Endothelial cell of umbilical vein (primary cell): ENCODE results near the gene ADCYAP1. TPM values are rescaled to one million over a fixed set of nuclear protein-coding genes. Genes with fewer than 3 reads are reported as not detected.

Experiments
- BruUV-seq: library from RNA; stranded (reverse); fragments of 400-500 nt; replicated peaks from 2 replicates; lab custom pipeline; 2021; lab: Mats Ljungman, UMichigan
- CTCF ChIA-PET: fragments of 300-600, 350-600 bp; sonication (Branson Sonifier 250); formaldehyde crosslinking; loops from one replicate; lab custom pipeline; 2021; ENCODE audit warnings: antibody characterized with exemption, inconsistent platforms; lab: Charles Lee
- POLR2A ChIA-PET: fragments of 300-600, 350-600 bp; sonication (Branson Sonifier 250); formaldehyde crosslinking; loops from one replicate; lab custom pipeline; 2021; ENCODE audit warnings: antibody characterized with exemption, inconsistent platforms; lab: Charles Lee
- DNase-seq: peaks from one replicate; pipeline ENCODE4 v3.0.0-alpha.2; 2011; ENCODE audit warnings: low read depth, low spot score
- FAIRE-seq: peaks from 2 replicates; lab custom pipeline; 2011; peaks lifted over from hg19 to GRCh38; lab: Jason Lieb, UNC
- H2AFZ ChIP-seq: 2 replicates; pipeline ENCODE4 v1.6.0; 2012; ENCODE audit warnings: low read depth, low read length, control low read depth, inconsistent platforms
- H3K27ac ChIP-seq: 2 replicates; pipeline ENCODE4 v1.5.1; 2011; ENCODE audit warnings: low read depth, mild to moderate bottlenecking, control low read depth, low read length, moderate library complexity; ENCODE audit not compliant: insufficient read depth
- H3K27me3 ChIP-seq, 2 experiments: 2 replicates each; pipeline versions ENCODE4 v1.6.0 to v1.6.1; 2011; ENCODE audit warnings: low read length in 2 of 2, mixed read lengths in 1 of 2; ENCODE audit not compliant: control insufficient read depth in 2 of 2, insufficient read depth in 2 of 2
- H3K36me3 ChIP-seq, 2 experiments: 2 replicates in 1 of 2; 3 replicates in 1 of 2; pipeline ENCODE4 v1.5.1; 2011; ENCODE audit warnings: low read length in 2 of 2, mild to moderate bottlenecking in 1 of 2, moderate library complexity in 1 of 2; ENCODE audit not compliant: control insufficient read depth in 2 of 2, insufficient read depth in 2 of 2; ENCODE audit errors: extremely low read depth in 1 of 2
- H3K4me1 ChIP-seq: 3 replicates; pipeline ENCODE4 v1.5.1; 2011; ENCODE audit warnings: mild to moderate bottlenecking, low read length; ENCODE audit not compliant: control insufficient read depth, insufficient read depth; ENCODE audit errors: extremely low read depth
- H3K4me2 ChIP-seq: 2 replicates; pipeline ENCODE4 v1.6.1; 2011; ENCODE audit warnings: low read length, control low read depth, mixed read lengths; ENCODE audit not compliant: insufficient read depth
- H3K4me3 ChIP-seq, 3 experiments: fragments of 200-600 bp in 1 of 3; sonication (generic), shearing (Covaris generic) in 1 of 3; replicated peaks in 1 of 3; 2 replicates each; pipeline ENCODE4 v1.5.1; 2011 to 2016; ENCODE audit warnings: control low read depth in 3 of 3, low read length in 3 of 3, mild to moderate bottlenecking in 2 of 3, inconsistent platforms in 1 of 3, low read depth in 1 of 3, moderate library complexity in 1 of 3; ENCODE audit not compliant: insufficient read depth in 1 of 3
- H3K79me2 ChIP-seq: 2 replicates; pipeline ENCODE4 v1.6.0; 2012; ENCODE audit warnings: low read length, inconsistent platforms; ENCODE audit not compliant: control insufficient read depth, insufficient read depth
- H3K9ac ChIP-seq: replicated peaks from 2 replicates; pipeline ENCODE3; 2011; ENCODE audit warnings: low read length, control low read depth; ENCODE audit not compliant: insufficient read depth; ENCODE audit errors: extremely low read depth
- H3K9me1 ChIP-seq: replicated peaks from 3 replicates; pipeline ENCODE4 v1.6.0; 2011; ENCODE audit warnings: mild to moderate bottlenecking, low read length; ENCODE audit not compliant: control insufficient read depth, insufficient read depth; ENCODE audit errors: extremely low read depth
- H3K9me3 ChIP-seq: replicated peaks from 2 replicates; pipeline ENCODE4 v1.5.1; 2012; ENCODE audit warnings: low read length, inconsistent platforms; ENCODE audit not compliant: control insufficient read depth, insufficient read depth
- H4K20me1 ChIP-seq: replicated peaks from 2 replicates; pipeline ENCODE3; 2011; ENCODE audit warnings: mild to moderate bottlenecking, low read length; ENCODE audit not compliant: control insufficient read depth, insufficient read depth; ENCODE audit errors: extremely low read depth
- CTCF ChIP-seq, 2 donors: IDR thresholded peaks; 1 replicate in 1 of 2; 2 replicates in 1 of 2; pipeline ENCODE4 v1.5.1; 2011; ENCODE audit warnings: low read length in 2 of 2, mild to moderate bottlenecking in 2 of 2, moderate library complexity in 2 of 2, control low read depth in 1 of 2, inconsistent platforms in 1 of 2, low read depth in 1 of 2; ENCODE audit not compliant: insufficient read depth in 1 of 2; ENCODE audit errors: extremely low read depth in 1 of 2
- EZH2 ChIP-seq: IDR thresholded peaks from 2 replicates; pipeline ENCODE4 v1.6.1; 2012; ENCODE audit warnings: borderline replicate concordance, low read depth, mild to moderate bottlenecking, moderate library complexity, low read length, inconsistent platforms; ENCODE audit not compliant: severe bottlenecking
- FOS ChIP-seq: IDR thresholded peaks from 2 replicates; pipeline ENCODE4 v1.6.1; 2011; ENCODE audit warnings: mild to moderate bottlenecking, low read length, moderate library complexity, borderline replicate concordance; ENCODE audit not compliant: insufficient read depth
- GATA2 ChIP-seq: IDR thresholded peaks from 2 replicates; pipeline ENCODE4 v1.7.0; 2011; ENCODE audit warnings: low read depth, mild to moderate bottlenecking, moderate library complexity, mixed read lengths, low read length; ENCODE audit not compliant: insufficient read length, insufficient read depth
- MYC ChIP-seq: IDR thresholded peaks from one replicate; pipeline ENCODE4 v1.6.1; 2011; ENCODE audit warnings: mild to moderate bottlenecking, low read depth, low read length
- POLR2AphosphoS5 ChIP-seq: IDR thresholded peaks from 2 replicates; pipeline ENCODE4 v1.6.1; 2012; ENCODE audit warnings: low read depth, mild to moderate bottlenecking, control low read depth, low read length, moderate library complexity; ENCODE audit not compliant: insufficient read depth
- dilution Hi-C: fragments of 300-500 bp; cut with MboI; formaldehyde crosslinking; loops from one replicate; pipeline ENCODE4 v1.15.0; 2019; ENCODE audit warnings: low sequenced_read_pairs; ENCODE audit not compliant: extremely low pct_ligation_motif_present
- intact Hi-C: fragments of 100-400 bp; cut with micrococcal nuclease; formaldehyde crosslinking; loops from one replicate; pipeline ENCODE4 v1.10.0; 2022
- polyA plus RNA-seq, 4 experiments: library from polyadenylated mRNA; depleted of rRNA in 3 of 4; stranded (reverse) in 3 of 4; unstranded in 1 of 4; fragments of >200 nt; gene quantifications; 2 replicates each; pipeline versions ENCODE4 v1.2.1 to v1.2.3, GENCODE V29; 2011 to 2012; ENCODE audit warnings: missing spikeins in 1 of 4
- total RNA-seq: library from RNA; stranded (reverse); gene quantifications from 2 replicates; pipeline ENCODE4 v1.2.3, GENCODE V29; 2021

ADCYAP1 gene
- total and polyA plus RNA-seq, 2 donors (not counting 3 experiments of a cell fraction or from before 2014, with no cell fraction given), result not detected

- dilution Hi-C loops, result no loop called here
- H3K9ac ChIP-seq, result no peak overlapping the region
- H3K27me3 ChIP-seq, result peaks cover 2 to 7% of the 10 kb centered on the region in 2 experiments
- no peaks in the 10 kb centered on the region for H3K4me1 ChIP-seq
- CTCF ChIA-PET, result interaction anchor here (0.9 to 1.0 kb wide), 3 partner anchors 65 to 1646 kb away, joined by 3 to 4 read pairs (median 3); no protein-coding TSS in a partner anchor
- DNase-seq (no peak), FAIRE-seq (no peak)
- H3K4me3 ChIP-seq, result no peak overlapping the region
- no peak overlapping the region for H3K4me2 ChIP-seq
- no peaks in the 10 kb centered on the region for H4K20me1 ChIP-seq
- no TSS peak for BruUV-seq
- POLR2A ChIA-PET, result no interaction called here
- H3K79me2 ChIP-seq, result no peaks in the 10 kb centered on the region
- no peaks in the 10 kb centered on the region for H3K9me3 ChIP-seq
- H3K36me3 ChIP-seq, result no peaks in the 10 kb centered on the region
- intact Hi-C loops, result no loop called here
- H3K27ac ChIP-seq, result no peak overlapping the region
- H2AFZ ChIP-seq, result no peak overlapping the region
- no peaks in the 10 kb centered on the region for H3K9me1 ChIP-seq
- TF ChIP-seq MYC (no peak), POLR2AphosphoS5 (no peak), GATA2 (no peak), FOS (no peak), EZH2 (no peak), CTCF (IDR thresholded peaks at IDR 0.05; ENCODE audit: extremely low read depth in 1 of 2, insufficient read depth in 1 of 2, low read depth in 1 of 2, low read length in 2 of 2) (no peak)
Measured at GRCh38 chr18:896315-896714, 8.4 kb upstream of the ADCYAP1 start.
